Transverse colon (tissue), 4 donors: Measurements from ENCODE around the gene POC5. TPM values are rescaled to one million over a fixed set of nuclear protein-coding genes. Genes with fewer than 3 reads are reported as not detected.

Experiments
- DNase-seq: peaks from one replicate; pipeline ENCODE4 v3.0.0-alpha.2; 2019
- H3K27ac ChIP-seq, 4 donors: fragments of 200-600 bp; sonication (generic); 2 replicates each; pipeline ENCODE4 v1.5.1; 2016 to 2018; ENCODE audit warnings: inconsistent platforms in 4 of 4
- H3K27me3 ChIP-seq: fragments of 200-600 bp; sonication (generic); 2 replicates; pipeline ENCODE4 v1.5.1; 2017; ENCODE audit warnings: inconsistent platforms
- H3K36me3 ChIP-seq, 4 donors: fragments of 200-600 bp; sonication (generic); 2 replicates each; pipeline ENCODE4 v1.5.1; 2017 to 2019; ENCODE audit warnings: inconsistent platforms in 4 of 4
- H3K4me1 ChIP-seq, 4 donors: fragments of 200-600 bp; sonication (generic); 2 replicates each; pipeline ENCODE4 v1.5.1; 2017 to 2020; ENCODE audit warnings: inconsistent platforms in 4 of 4
- H3K4me3 ChIP-seq, 4 donors: fragments of 200-600 bp; sonication (generic); 1 replicate in 1 of 4; 2 replicates in 3 of 4; pipeline versions ENCODE4 v1.5.1 to v1.6.1; 2017 to 2019; ENCODE audit warnings: inconsistent platforms in 4 of 4
- H3K9me3 ChIP-seq, 2 donors: fragments of 200-600 bp; sonication (generic); 2 replicates each; pipeline ENCODE4 v1.5.1; 2017 to 2019; ENCODE audit warnings: inconsistent platforms in 2 of 2
- CTCF ChIP-seq, 5 experiments: fragments of 200-600 bp in 3 of 5; fragments of 450-650 bp in 2 of 5; sonication (generic) in 3 of 5; IDR thresholded peaks; 1 replicate in 2 of 5; 2 replicates in 3 of 5; pipeline ENCODE4 v1.5.1; 2016 to 2017; ENCODE audit warnings: antibody characterized with exemption in 5 of 5, inconsistent platforms in 3 of 5, mild to moderate bottlenecking in 2 of 5, moderate library complexity in 1 of 5
- EP300 ChIP-seq: sonication (generic); formaldehyde crosslinking; IDR thresholded peaks from one replicate; pipeline ENCODE4 v1.6.1; 2017; ENCODE audit warnings: antibody characterized with exemption, low read depth
- POLR2A ChIP-seq: fragments of 450-650 bp; IDR thresholded peaks from one replicate; pipeline ENCODE4 v1.6.1; 2016; ENCODE audit warnings: antibody characterized with exemption, mild to moderate bottlenecking, moderate library complexity
- POLR2AphosphoS5 ChIP-seq, 3 donors: sonication (generic); formaldehyde crosslinking; IDR thresholded peaks; one replicate each; pipeline ENCODE4 v1.6.1; 2016; ENCODE audit warnings: antibody characterized with exemption in 3 of 3
- WGBS, 2 donors: methylation state at CpG; one replicate each; pipeline ENCODE4 v1.1.5; 2018; ENCODE audit warnings: low coverage in 1 of 2; 5-methylcytosine and 5-hydroxymethylcytosine counted together
- in situ Hi-C, 4 donors: fragments of 200-750 bp; cut with MboI; loops; one replicate each; pipeline versions ENCODE4 v1.15.0 to v1.15.1; 2017; ENCODE audit warnings: low sequenced_read_pairs in 3 of 4, low pct_ligation_motif_present in 1 of 4, low pct_unique_long_range_greater_than_20kb in 1 of 4
- intact Hi-C: fragments of 100-400 bp; cut with DNase I; formaldehyde crosslinking; loops from one replicate; pipeline ENCODE4 v1.15.1; 2023; ENCODE audit warnings: low total_unique reads
- total RNA-seq, 4 donors: library from RNA; depleted of rRNA; stranded (reverse); fragments of >200 nt; gene quantifications; one replicate each; pipeline ENCODE4 v1.1.0, GENCODE V29; 2016

POC5 gene
- total RNA-seq, 4 donors from 2014 or later: 5.8 to 13.5 (median 11.1) TPM

- Histone ChIP-seq H3K4me3 (no peak overlapping the region), H3K27me3 (no peaks in the 10 kb centered on the region), H3K9me3 (peaks cover 0 to 3% of the 10 kb centered on the region in 2 donors), H3K4me1 (no peaks in the 10 kb centered on the region), H3K36me3 (no peaks in the 10 kb centered on the region), H3K27ac (no peak overlapping the region)
- in situ Hi-C loops: no loop called here
- TF ChIP-seq CTCF (IDR thresholded peaks at IDR 0.05) (no peak), POLR2A (no peak), EP300 (no peak), POLR2AphosphoS5 (IDR thresholded peaks at IDR 0.05) (no peak)
- WGBS, 2 donors: 69 to 76% methylated on average over 2 of the region's 2 CpGs
- intact Hi-C loops: no loop called here
- no peak for DNase-seq
Measured at GRCh38 chr5:75640826-75641225, 76.4 kb downstream of the POC5 start.

- Histone ChIP-seq H3K4me3 (no peak overlapping the region), H3K4me1 (no peaks in the 10 kb centered on the region), H3K9me3 (peaks cover 0 to 3% of the 10 kb centered on the region in 2 donors), H3K27ac (no peak overlapping the region), H3K36me3 (no peaks in the 10 kb centered on the region), H3K27me3 (no peaks in the 10 kb centered on the region)
- TF ChIP-seq CTCF (IDR thresholded peaks at IDR 0.05): no peak
- no peak for TF ChIP-seq POLR2A
- TF ChIP-seq POLR2AphosphoS5 (IDR thresholded peaks at IDR 0.05): no peak
- TF ChIP-seq EP300: no peak
- intact Hi-C loops (no loop called here), in situ Hi-C loops (no loop called here)
- no peak for DNase-seq
Measured at GRCh38 chr5:75640395-75640794, 76.8 kb downstream of the POC5 start.

GRCh38 chr5:75639535-75640311, 77.5 kb downstream of the POC5 start:
- Histone ChIP-seq H3K9me3 (peaks cover 0 to 3% of the 10 kb centered on the region in 2 donors), H3K4me1 (no peaks in the 10 kb centered on the region), H3K27ac (no peak overlapping the region), H3K36me3 (no peaks in the 10 kb centered on the region), H3K27me3 (no peaks in the 10 kb centered on the region), H3K4me3 (no peak overlapping the region)
- intact Hi-C loops: no loop called here
- DNase-seq: no peak
- TF ChIP-seq CTCF (IDR thresholded peaks at IDR 0.05): no peak
- no peak for TF ChIP-seq POLR2A
- no peak for TF ChIP-seq POLR2AphosphoS5 (IDR thresholded peaks at IDR 0.05)
- TF ChIP-seq EP300: no peak
- in situ Hi-C loops: no loop called here
- WGBS, 2 donors: 64 to 84% methylated on average over 3 of the region's 3 CpGs

GRCh38 chr5:75637949-75638348, 79.3 kb downstream of the POC5 start:
- Histone ChIP-seq H3K36me3 (no peaks in the 10 kb centered on the region), H3K4me3 (no peak overlapping the region), H3K27ac (no peak overlapping the region), H3K27me3 (no peaks in the 10 kb centered on the region), H3K4me1 (no peaks in the 10 kb centered on the region), H3K9me3 (peaks cover 0 to 3% of the 10 kb centered on the region in 2 donors)
- TF ChIP-seq POLR2A: no peak
- no peak for TF ChIP-seq CTCF (IDR thresholded peaks at IDR 0.05)
- no peak for TF ChIP-seq EP300
- TF ChIP-seq POLR2AphosphoS5 (IDR thresholded peaks at IDR 0.05): no peak
- in situ Hi-C loops (no loop called here), intact Hi-C loops (no loop called here)
- WGBS, 2 donors: 83% methylated on average over 1 of the region's 1 CpG; no CpG with 5 or more reads in 1 of the 2 donors
- DNase-seq: no peak
